Measurements from ENCODE around the gene NUAK2. TPM values are rescaled to one million over a fixed set of nuclear protein-coding genes. Genes with fewer than 3 reads are reported as not detected.
A peak's percentile ranks its signal among the peaks of the same experiment; 100 is the strongest.

Gene NUAK2
- total RNA-seq, 1 donor from 2014 or later = 45.7 TPM

DNA sequence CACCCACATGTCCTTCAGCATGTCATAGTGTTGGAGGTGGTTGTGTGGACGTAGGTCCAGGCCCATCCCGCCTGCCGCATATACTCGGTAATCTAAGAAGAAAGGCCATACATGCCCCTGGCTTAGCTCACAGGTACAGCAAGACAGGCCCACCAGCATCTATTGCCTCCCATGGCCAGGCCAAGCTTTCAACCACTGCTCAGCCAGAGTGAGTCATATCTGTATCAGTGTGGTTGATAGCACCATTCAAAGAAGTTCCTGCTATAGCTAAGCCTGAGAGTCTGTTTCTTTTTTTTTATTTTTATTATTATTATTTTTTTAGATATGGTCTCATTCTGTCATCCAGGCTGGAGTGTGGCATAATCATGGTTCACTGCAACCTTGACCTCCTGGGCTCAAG, 18.2 kb upstream of the NUAK2 start:
- no peak overlapping the region for H3K4me3 ChIP-seq (ENCODE audit: low read depth, low read length)
- no peak for DNase-seq (ENCODE audit: low read depth)
- TF ChIP-seq, protein P1, sequence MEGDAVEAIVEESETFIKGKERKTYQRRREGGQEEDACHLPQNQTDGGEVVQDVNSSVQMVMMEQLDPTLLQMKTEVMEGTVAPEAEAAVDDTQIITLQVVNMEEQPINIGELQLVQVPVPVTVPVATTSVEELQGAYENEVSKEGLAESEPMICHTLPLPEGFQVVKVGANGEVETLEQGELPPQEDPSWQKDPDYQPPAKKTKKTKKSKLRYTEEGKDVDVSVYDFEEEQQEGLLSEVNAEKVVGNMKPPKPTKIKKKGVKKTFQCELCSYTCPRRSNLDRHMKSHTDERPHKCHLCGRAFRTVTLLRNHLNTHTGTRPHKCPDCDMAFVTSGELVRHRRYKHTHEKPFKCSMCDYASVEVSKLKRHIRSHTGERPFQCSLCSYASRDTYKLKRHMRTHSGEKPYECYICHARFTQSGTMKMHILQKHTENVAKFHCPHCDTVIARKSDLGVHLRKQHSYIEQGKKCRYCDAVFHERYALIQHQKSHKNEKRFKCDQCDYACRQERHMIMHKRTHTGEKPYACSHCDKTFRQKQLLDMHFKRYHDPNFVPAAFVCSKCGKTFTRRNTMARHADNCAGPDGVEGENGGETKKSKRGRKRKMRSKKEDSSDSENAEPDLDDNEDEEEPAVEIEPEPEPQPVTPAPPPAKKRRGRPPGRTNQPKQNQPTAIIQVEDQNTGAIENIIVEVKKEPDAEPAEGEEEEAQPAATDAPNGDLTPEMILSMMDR (conservative IDR thresholded peaks at IDR 0.05; ENCODE audit: low read depth, low read length) = no peak

- H3K4me3 ChIP-seq (ENCODE audit: low read depth, low read length) = no peak overlapping the region
- TF ChIP-seq, protein P1 (conservative IDR thresholded peaks at IDR 0.05; ENCODE audit: low read depth, low read length) = no peak
- no peak for DNase-seq (ENCODE audit: low read depth)
Measured at GRCh38 chr1:205339197-205339702, 17.7 kb upstream of the NUAK2 start.

GRCh38 chr1:205338011-205338410, 16.5 kb upstream of the NUAK2 start:
- no peak overlapping the region for H3K4me3 ChIP-seq (ENCODE audit: low read depth, low read length)
- TF ChIP-seq, protein P1 (conservative IDR thresholded peaks at IDR 0.05; ENCODE audit: low read depth, low read length) = no peak
- DNase-seq (ENCODE audit: low read depth) = no peak

- no peak for DNase-seq (ENCODE audit: low read depth)
- TF ChIP-seq, protein P1 (conservative IDR thresholded peaks at IDR 0.05; ENCODE audit: low read depth, low read length) = no peak
Measured at GRCh38 chr1:205337481-205337880, 15.9 kb upstream of the NUAK2 start.

DNA sequence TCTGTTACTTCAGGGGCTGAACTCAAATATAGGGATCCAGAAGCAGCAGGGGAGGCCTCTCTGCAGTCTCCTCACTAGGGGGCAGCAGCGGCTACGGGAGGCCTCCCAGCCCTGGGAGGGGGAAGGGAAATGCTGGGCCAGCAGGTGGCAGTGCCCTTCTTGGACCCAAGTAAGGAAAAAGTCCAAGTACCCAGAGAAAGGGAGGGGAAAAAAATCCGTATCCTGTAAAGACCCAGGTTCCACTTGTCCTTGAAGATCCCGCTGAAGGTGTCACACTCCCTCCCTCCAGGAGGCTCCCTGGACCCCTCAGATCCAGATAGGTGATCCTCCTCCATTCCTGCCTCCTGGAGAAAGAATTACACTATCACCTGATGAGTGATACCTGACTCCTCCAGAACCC, 14.1 kb upstream of the NUAK2 start:
- no peak for DNase-seq (ENCODE audit: low read depth)
- TF ChIP-seq, protein P1 (conservative IDR thresholded peaks at IDR 0.05; ENCODE audit: low read depth, low read length) = peak; percentile 99

More at GRCh38 chr1:205337481-205337880, 15.9 kb upstream of the NUAK2 start:
- no peak overlapping the region for H3K4me3 ChIP-seq (ENCODE audit: low read depth, low read length)

GRCh38 chr1:205332015-205332791, 10.7 kb upstream of the NUAK2 start:
- H3K4me3 ChIP-seq (ENCODE audit: low read depth, low read length) = no peak overlapping the region
- TF ChIP-seq, protein P1 (conservative IDR thresholded peaks at IDR 0.05; ENCODE audit: low read depth, low read length) = no peak
- DNase-seq (ENCODE audit: low read depth) = no peak

More for the DNA sequence above, 14.1 kb upstream of the NUAK2 start:
- H3K4me3 ChIP-seq (ENCODE audit: low read depth, low read length) = no peak overlapping the region

GRCh38 chr1:205330150-205330549, 8.6 kb upstream of the NUAK2 start:
- no peak overlapping the region for H3K4me3 ChIP-seq (ENCODE audit: low read depth, low read length)
- TF ChIP-seq, protein P1 (conservative IDR thresholded peaks at IDR 0.05; ENCODE audit: low read depth, low read length) = no peak
- DNase-seq (ENCODE audit: low read depth) = no peak
